ENCODE results near the gene AIF1L. TPM values are rescaled to one million over a fixed set of nuclear protein-coding genes. Genes with fewer than 3 reads are reported as not detected.

AIF1L gene
- total RNA-seq, 2 experiments from 2014 or later: not detected

DNA sequence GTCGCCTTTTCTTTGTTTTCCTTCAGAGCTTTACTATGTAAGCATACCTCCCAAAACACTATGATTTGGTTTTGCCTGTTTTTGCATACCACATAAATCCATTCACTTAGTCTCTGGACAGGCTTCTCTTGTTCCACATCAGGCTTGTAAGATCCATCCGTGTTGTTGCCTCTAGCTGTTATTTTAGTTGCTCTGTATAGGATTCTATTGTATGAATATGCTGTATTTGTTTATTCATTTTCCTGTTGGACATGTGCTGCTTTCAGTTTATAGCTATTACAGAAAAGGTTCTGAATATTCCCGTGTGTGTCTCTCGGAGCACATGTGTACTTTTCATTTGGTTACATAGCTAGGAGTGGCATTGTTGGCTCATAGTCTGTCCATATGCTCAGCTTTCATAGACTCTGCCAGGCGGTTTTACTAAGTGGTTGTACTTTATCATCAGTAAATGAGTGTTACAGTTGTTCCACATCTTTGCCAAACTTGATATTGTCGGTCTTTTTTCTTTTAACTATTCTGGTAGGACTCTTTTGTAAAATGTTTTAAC, 70.9 kb downstream of the AIF1L start:
- no peak overlapping the region for H3K27ac ChIP-seq (ENCODE audit: low read depth, low read length, poor library complexity, severe bottlenecking)
- no peaks in the 10 kb centered on the region for H4K20me1 ChIP-seq (ENCODE audit: insufficient read depth, low read length)
- H3K79me2 ChIP-seq (ENCODE audit: insufficient read depth, low read depth, low read length): no peaks in the 10 kb centered on the region
- CTCF ChIA-PET (ENCODE audit: unreplicated experiment): no interaction called here
- POLR2A ChIA-PET: no interaction called here
- no peak overlapping the region for H3K4me3 ChIP-seq (ENCODE audit: low read depth, low read length, poor library complexity, severe bottlenecking)
- no peaks in the 10 kb centered on the region for H3K4me1 ChIP-seq (ENCODE audit: insufficient read depth, low read length, poor library complexity, severe bottlenecking)
- H3K4me2 ChIP-seq (ENCODE audit: low read length): no peak overlapping the region
- no peaks in the 10 kb centered on the region for H3K9me2 ChIP-seq (ENCODE audit: insufficient read depth, low read length)
- intact Hi-C loops (cut with micrococcal nuclease; ENCODE audit: unreplicated experiment): no loop called here
- BruUV-seq (replicated peaks): no TSS peak
- no peaks in the 10 kb centered on the region for H3K9me3 ChIP-seq (ENCODE audit: low read length)
- TF ChIP-seq, protein P1, sequence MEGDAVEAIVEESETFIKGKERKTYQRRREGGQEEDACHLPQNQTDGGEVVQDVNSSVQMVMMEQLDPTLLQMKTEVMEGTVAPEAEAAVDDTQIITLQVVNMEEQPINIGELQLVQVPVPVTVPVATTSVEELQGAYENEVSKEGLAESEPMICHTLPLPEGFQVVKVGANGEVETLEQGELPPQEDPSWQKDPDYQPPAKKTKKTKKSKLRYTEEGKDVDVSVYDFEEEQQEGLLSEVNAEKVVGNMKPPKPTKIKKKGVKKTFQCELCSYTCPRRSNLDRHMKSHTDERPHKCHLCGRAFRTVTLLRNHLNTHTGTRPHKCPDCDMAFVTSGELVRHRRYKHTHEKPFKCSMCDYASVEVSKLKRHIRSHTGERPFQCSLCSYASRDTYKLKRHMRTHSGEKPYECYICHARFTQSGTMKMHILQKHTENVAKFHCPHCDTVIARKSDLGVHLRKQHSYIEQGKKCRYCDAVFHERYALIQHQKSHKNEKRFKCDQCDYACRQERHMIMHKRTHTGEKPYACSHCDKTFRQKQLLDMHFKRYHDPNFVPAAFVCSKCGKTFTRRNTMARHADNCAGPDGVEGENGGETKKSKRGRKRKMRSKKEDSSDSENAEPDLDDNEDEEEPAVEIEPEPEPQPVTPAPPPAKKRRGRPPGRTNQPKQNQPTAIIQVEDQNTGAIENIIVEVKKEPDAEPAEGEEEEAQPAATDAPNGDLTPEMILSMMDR (conservative IDR thresholded peaks at IDR 0.05; ENCODE audit: low read length): no peak
- no peak for TF ChIP-seq EZH2phosphoT487 (IDR thresholded peaks at IDR 0.05; ENCODE audit: borderline replicate concordance, low read depth, low read length)
- H3K36me3 ChIP-seq (ENCODE audit: insufficient read depth, low read length): peaks cover 77% of the 10 kb centered on the region
- DNase-seq (ENCODE audit: low spot score): no peak
- H2AFZ ChIP-seq (ENCODE audit: low read length): no peak overlapping the region

DNA sequence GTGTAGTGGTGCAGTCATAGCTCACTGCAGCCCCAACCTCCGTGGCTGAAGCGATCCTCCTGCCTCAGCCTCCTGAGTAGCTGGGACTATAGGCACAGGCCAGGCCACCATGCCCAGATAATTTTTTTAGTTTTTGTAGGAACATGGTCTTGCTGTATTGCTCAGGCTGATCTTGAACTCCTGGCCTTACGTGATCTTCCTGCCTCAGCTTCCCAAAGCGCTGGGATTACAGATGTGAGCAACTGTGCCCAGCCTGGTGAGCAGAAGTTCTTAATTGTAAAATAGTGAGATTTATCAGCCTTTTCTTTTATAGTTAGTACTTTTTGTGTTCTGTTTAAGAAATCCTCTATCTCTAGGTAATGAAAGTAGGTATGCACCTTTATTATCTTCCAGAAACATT, 71.6 kb downstream of the AIF1L start:
- Histone ChIP-seq H3K79me2 (ENCODE audit: insufficient read depth, low read depth, low read length) (no peaks in the 10 kb centered on the region), H3K4me2 (ENCODE audit: low read length) (no peak overlapping the region), H2AFZ (ENCODE audit: low read length) (no peak overlapping the region), H3K4me1 (ENCODE audit: insufficient read depth, low read length, poor library complexity, severe bottlenecking) (no peaks in the 10 kb centered on the region), H3K36me3 (ENCODE audit: insufficient read depth, low read length) (peaks cover 76% of the 10 kb centered on the region), H4K20me1 (ENCODE audit: insufficient read depth, low read length) (no peaks in the 10 kb centered on the region), H3K9me3 (ENCODE audit: low read length) (no peaks in the 10 kb centered on the region), H3K9me2 (ENCODE audit: insufficient read depth, low read length) (no peaks in the 10 kb centered on the region), H3K27ac (ENCODE audit: low read depth, low read length, poor library complexity, severe bottlenecking) (no peak overlapping the region), H3K4me3 (ENCODE audit: low read depth, low read length, poor library complexity, severe bottlenecking) (no peak overlapping the region)
- DNase-seq (ENCODE audit: low spot score): no peak
- POLR2A ChIA-PET: no interaction called here
- CTCF ChIA-PET (ENCODE audit: unreplicated experiment): no interaction called here
- TF ChIP-seq, protein P1 (conservative IDR thresholded peaks at IDR 0.05; ENCODE audit: low read length): no peak
- TF ChIP-seq EZH2phosphoT487 (IDR thresholded peaks at IDR 0.05; ENCODE audit: borderline replicate concordance, low read depth, low read length): no peak
- no TSS peak for BruUV-seq (replicated peaks)
- intact Hi-C loops (cut with micrococcal nuclease; ENCODE audit: unreplicated experiment): loop anchor here (2.0 kb wide), 1 partner anchor 31 kb away; no protein-coding TSS in a partner anchor

DNA sequence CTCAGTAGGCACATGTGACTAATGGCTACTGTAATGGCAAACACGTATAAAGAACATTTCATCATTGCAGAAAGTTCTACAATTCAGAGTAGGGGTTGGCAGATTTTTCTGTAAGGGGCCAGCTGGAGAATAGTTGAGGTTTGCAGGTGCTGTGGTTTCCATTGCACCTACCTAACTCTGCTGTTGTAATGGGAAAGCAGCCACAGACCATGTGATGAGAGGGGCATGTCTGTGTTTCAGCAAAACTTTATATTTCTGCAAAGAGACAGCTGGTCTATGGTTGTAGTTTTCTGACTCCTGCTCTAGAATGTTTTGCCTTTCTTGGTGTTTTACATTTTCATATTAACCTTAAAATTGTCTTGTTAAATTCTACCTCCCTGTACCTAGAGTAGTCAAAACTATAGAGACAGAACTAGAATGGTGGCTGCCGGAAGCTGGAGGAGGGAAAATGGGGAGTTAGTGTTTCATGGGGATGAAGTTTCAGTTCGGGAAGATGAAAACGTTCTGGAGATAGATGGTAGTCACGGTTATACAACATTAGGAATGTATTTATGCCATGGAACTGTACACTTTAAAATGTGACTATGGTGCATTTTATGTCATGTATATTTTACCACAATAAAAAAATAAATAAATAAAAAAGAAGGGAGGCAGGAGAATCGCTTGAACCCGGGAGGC, 73.4 kb downstream of the AIF1L start:
- Histone ChIP-seq H3K36me3 (ENCODE audit: insufficient read depth, low read length) (peaks cover 73% of the 10 kb centered on the region), H2AFZ (ENCODE audit: low read length) (no peak overlapping the region), H3K9me2 (ENCODE audit: insufficient read depth, low read length) (no peaks in the 10 kb centered on the region), H3K79me2 (ENCODE audit: insufficient read depth, low read depth, low read length) (no peaks in the 10 kb centered on the region), H3K27ac (ENCODE audit: low read depth, low read length, poor library complexity, severe bottlenecking) (no peak overlapping the region), H4K20me1 (ENCODE audit: insufficient read depth, low read length) (no peaks in the 10 kb centered on the region), H3K4me1 (ENCODE audit: insufficient read depth, low read length, poor library complexity, severe bottlenecking) (no peaks in the 10 kb centered on the region), H3K4me2 (ENCODE audit: low read length) (no peak overlapping the region), H3K4me3 (ENCODE audit: low read depth, low read length, poor library complexity, severe bottlenecking) (no peak overlapping the region), H3K9me3 (ENCODE audit: low read length) (no peaks in the 10 kb centered on the region)
- TF ChIP-seq EZH2phosphoT487 (IDR thresholded peaks at IDR 0.05; ENCODE audit: borderline replicate concordance, low read depth, low read length): no peak
- TF ChIP-seq, protein P1 (conservative IDR thresholded peaks at IDR 0.05; ENCODE audit: low read length): no peak
- BruUV-seq (replicated peaks): no TSS peak
- ChIA-PET POLR2A (interaction anchor here (0.6 kb wide), 1 partner anchor 10 kb away, joined by 3 read pairs; no protein-coding TSS in a partner anchor), CTCF (ENCODE audit: unreplicated experiment) (no interaction called here)
- no peak for DNase-seq (ENCODE audit: low spot score)
- intact Hi-C loops (cut with micrococcal nuclease; ENCODE audit: unreplicated experiment): loop anchor here (2.0 kb wide), 1 partner anchor 33 kb away; no protein-coding TSS in a partner anchor

Measured in OCI-LY7 (cell line).